Activated T-cell treated with anti-CD3 and anti-CD28 coated beads, Interleukin-2, amount 50 U/mL, for 24 hours (primary cell): ENCODE measurements around the gene NPIPB13.
"Not testable (repeated sequence)": the region's sequence is repeated elsewhere in the genome, so short reads cannot be mapped to it uniquely, and the experiment has no call there.

ENCODE experiments used
- DNase-seq: peaks from one replicate; pipeline ENCODE4 v3.0.0-alpha.2; 2020
- H3K27ac Mint-ChIP-seq: 2 replicates; pipeline ENCODE4 v1.8.0; 2020; ENCODE audit warnings: mild to moderate bottlenecking, mixed read lengths
- H3K27me3 Mint-ChIP-seq: 2 replicates; pipeline ENCODE4 v1.8.0; 2020; ENCODE audit warnings: mixed read lengths
- H3K36me3 Mint-ChIP-seq: 2 replicates; pipeline ENCODE4 v1.8.0; 2020; ENCODE audit warnings: low read depth, mixed read lengths
- H3K4me1 Mint-ChIP-seq: 2 replicates; pipeline ENCODE4 v1.8.0; 2020; ENCODE audit warnings: low read depth, mixed read lengths
- H3K4me3 Mint-ChIP-seq: 2 replicates; pipeline ENCODE4 v1.8.0; 2020; ENCODE audit warnings: mild to moderate bottlenecking, moderate library complexity, mixed read lengths
- H3K9me3 Mint-ChIP-seq: 2 replicates; pipeline ENCODE4 v1.8.0; 2020; ENCODE audit warnings: mixed read lengths

Gene NPIPB13

DNA sequence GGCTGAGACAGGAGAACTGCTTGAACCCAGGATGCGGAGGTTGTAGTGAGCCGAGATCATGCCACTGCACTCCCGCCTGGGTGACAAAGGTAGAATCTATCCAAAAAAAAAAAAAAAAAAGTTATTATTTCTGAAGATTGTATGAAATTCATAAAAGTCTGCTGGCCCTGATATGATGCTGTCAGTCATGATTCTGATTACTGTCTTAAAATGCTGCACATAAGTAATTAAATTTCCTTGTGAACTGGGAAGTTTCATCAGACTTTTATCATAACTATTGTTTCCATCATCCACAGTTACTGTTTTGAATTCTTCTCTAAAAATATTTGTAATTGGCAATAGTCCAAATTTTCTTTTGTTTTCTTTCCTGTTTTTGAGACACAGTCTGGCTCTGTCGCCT, at the start of gene NPIPB13:
TSS of gene NPIPB13 (minus strand) at position 101 of the 400 bp plus-strand sequence. CDS start 2,906 bp downstream, outside the sequence.
- not testable (repeated sequence) for H3K27ac Mint-ChIP-seq, H3K4me1 Mint-ChIP-seq, H3K36me3 Mint-ChIP-seq, DNase-seq, H3K9me3 Mint-ChIP-seq, H3K27me3 Mint-ChIP-seq, H3K4me3 Mint-ChIP-seq

DNA sequence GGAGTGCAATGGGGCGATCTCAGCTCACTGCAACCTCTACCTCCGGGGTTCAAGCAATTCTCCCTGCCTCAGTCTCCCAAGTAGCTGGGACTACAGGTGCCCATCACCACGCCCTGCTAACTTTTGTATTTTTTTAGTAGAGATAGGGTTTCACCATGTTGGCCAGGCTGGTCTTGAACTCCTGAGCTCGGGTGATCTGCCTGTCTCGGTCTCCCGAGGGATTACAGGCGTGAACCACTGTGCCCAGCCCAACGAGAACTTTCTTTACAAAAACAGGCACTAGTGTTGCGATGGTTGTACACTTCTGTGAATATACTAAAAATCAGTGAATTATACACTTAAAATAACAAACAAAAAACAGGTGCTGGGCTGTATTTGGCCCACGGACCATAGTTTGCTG, 34.1 kb upstream of the NPIPB13 start:
- not testable (repeated sequence) for H3K4me1 Mint-ChIP-seq, H3K4me3 Mint-ChIP-seq, DNase-seq, H3K27ac Mint-ChIP-seq, H3K27me3 Mint-ChIP-seq, H3K36me3 Mint-ChIP-seq, H3K9me3 Mint-ChIP-seq

DNA sequence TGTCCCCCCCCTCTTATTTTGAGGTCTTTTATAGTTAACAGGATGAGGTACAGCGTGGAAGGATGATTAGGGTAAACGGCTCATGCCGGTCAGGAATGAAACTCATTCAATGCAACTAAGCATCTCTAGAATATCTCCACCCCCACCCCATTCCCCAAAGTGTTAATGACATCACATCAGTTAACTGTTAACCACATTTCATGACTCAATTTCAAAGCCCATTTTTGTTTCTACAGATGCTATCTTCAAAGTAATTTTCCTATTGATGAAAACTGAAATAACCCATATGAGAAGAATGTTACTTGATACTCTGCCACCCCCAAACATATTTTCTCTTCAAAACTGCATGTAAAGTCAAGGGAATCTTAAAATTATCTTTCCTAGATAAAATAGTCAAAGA, 30.2 kb upstream of the NPIPB13 start:
- H3K9me3 Mint-ChIP-seq, DNase-seq, H3K4me1 Mint-ChIP-seq, H3K36me3 Mint-ChIP-seq, H3K4me3 Mint-ChIP-seq, H3K27ac Mint-ChIP-seq, H3K27me3 Mint-ChIP-seq: not testable (repeated sequence)

DNA sequence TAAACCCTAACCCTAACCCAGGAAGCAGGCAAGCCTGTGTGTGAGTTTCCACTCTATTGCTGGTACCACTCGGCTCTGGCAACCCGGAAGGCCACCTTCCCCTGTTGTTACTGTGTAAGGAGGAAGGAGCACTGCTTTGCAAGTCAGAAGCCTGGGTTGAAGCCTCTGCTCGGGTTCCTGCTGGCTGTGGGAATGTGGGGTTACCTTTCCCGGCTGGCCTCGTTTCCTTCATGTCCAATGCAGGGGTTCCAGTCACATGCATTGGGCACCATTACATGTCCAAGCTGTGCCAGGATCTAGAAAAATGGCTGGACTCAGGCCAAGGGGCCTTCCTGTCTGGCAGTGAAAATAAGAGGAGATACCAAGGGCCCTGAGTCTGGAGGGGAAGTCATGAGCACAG, 31.2 kb downstream of the NPIPB13 start:
- H3K4me1 Mint-ChIP-seq, H3K9me3 Mint-ChIP-seq, H3K36me3 Mint-ChIP-seq, H3K27ac Mint-ChIP-seq, H3K27me3 Mint-ChIP-seq, H3K4me3 Mint-ChIP-seq: not testable (repeated sequence)
- DNase-seq = peak; percentile 17

DNA sequence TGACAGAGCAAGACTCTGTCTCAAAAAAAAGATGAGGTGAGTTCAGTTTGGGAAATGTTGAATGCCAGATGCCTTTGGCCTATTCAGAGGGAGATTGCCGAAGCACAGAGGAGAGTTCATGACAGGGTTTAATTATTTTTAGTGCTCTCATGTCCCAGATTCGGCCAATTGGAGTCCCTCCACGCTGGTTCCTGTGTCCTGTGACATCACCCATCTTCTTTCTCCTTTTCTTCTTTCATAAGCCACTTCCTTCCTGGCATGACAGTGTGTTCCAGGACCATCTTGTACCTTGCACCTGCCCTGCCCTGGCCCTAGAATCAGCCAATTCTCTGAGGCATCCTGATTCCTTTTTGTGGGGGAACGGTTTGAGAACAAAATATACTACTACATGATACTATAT, 36.9 kb downstream of the NPIPB13 start:
- not testable (repeated sequence) for H3K36me3 Mint-ChIP-seq, DNase-seq, H3K9me3 Mint-ChIP-seq, H3K27me3 Mint-ChIP-seq, H3K4me3 Mint-ChIP-seq, H3K27ac Mint-ChIP-seq, H3K4me1 Mint-ChIP-seq

DNA sequence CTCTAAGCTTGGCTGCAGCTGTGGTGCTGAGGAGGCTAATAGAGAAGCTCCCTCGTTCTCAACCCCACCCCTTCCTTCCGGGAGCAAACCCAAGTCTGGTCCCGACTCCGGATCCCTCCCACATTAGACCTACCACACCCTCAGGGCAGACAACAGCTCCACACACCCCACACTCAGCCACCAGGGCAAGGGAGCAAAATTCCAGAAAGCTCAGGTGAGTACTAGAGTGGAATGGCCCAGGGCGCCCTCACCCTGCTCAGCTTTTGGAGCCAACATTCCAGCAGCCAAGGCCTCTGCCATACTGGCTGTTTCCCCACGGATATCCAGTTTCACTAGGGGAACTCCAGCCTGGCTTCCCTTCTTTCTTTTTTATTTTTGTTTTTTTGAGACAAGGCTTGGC, 39.2 kb downstream of the NPIPB13 start:
- H3K36me3 Mint-ChIP-seq, H3K9me3 Mint-ChIP-seq, H3K4me3 Mint-ChIP-seq, H3K27ac Mint-ChIP-seq, H3K27me3 Mint-ChIP-seq, H3K4me1 Mint-ChIP-seq: not testable (repeated sequence)
- DNase-seq = peak; percentile 26

DNA sequence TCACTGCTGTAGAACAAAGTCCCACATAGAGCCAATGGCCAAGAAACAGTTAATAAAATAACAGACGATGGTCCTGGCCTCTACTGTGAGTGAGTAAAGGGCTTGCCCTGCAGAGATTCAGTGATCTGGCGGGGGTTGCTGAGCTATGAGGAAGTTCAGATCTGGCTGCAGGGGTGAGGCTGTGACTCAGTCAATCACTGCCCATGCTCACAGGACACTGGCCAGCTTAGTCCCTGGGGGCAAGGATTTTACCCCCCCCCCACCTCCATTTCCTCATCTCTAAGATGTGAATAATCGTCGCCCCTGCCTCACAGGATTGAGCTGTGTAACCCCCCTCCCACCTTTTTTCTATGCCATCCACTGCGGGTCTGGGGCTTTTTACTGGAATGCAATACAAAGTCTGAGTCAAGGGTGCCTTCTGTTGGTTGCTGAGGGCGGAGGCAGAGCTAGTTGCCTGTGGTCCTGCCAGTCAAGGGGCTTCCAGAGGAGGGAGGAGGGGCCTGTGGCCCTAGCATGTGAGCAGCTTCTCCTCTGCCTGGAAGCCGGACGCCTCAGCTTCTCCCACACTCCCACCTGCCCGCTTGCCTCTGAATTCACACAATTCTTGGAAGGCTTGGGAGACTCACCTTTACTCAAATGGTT, 41.1 kb downstream of the NPIPB13 start:
- H3K9me3 Mint-ChIP-seq, H3K27me3 Mint-ChIP-seq, H3K27ac Mint-ChIP-seq, H3K4me1 Mint-ChIP-seq, H3K36me3 Mint-ChIP-seq, H3K4me3 Mint-ChIP-seq: not testable (repeated sequence)
- DNase-seq = peak; percentile 26

DNA sequence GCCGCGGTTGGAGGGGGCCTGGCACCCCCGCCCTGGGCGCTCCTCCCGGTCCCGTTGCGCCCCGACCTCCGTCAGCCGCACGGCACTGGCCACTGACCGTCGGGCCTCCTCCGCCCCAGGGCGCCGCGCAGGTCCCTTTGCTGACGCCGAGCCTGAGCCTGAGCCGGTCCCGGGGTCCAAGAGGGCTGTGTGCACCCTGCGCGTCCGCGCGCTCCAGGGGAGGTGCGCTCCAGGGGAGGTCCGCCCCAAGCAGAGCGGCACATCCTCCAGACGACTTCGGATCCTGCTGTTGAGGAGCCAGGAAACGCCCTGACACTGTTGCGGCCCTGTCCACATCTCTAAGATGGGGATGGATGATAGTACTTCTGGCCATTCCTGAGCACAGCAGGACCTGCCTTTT, 42.0 kb downstream of the NPIPB13 start:
- not testable (repeated sequence) for H3K27me3 Mint-ChIP-seq, H3K9me3 Mint-ChIP-seq, H3K4me3 Mint-ChIP-seq, H3K36me3 Mint-ChIP-seq, DNase-seq, H3K27ac Mint-ChIP-seq, H3K4me1 Mint-ChIP-seq

DNA sequence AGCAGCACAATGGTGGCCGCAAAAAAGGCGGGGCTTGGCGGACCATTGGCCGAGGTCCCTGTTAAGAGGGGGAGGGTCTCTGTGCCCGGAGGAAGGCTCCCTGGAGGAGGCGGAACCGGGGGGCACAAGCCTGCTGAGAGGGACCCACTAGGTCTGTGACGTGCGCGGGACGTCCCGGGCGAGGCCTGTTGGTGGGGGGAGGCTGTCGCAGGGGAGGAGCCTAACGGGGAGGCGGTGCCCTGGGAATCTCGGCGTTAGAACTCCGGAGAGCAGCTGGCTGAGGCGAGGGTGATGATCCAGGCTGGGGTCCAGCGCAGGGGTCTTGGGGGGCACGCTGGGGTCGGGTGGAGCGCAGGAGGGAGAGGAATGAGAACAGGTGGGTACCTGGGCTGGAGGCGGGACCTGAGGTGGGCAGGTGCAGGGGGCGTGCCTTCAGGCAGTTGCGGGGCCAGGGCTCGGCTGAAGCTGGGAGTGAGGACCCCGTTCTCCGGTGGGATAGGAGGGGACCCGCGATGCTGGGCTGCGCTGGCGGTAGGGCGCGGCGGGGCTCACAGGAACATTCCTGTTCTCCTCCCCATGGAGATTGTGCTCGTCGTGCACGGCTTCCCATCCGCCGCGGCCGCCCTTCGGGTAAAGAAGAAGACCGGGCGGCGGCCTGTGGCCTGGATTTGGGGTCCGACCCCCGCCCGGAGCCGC, 42.6 kb downstream of the NPIPB13 start:
- H3K4me3 Mint-ChIP-seq, H3K9me3 Mint-ChIP-seq, H3K27ac Mint-ChIP-seq, H3K27me3 Mint-ChIP-seq, H3K4me1 Mint-ChIP-seq, H3K36me3 Mint-ChIP-seq: not testable (repeated sequence)
- DNase-seq = peak; percentile 53

DNA sequence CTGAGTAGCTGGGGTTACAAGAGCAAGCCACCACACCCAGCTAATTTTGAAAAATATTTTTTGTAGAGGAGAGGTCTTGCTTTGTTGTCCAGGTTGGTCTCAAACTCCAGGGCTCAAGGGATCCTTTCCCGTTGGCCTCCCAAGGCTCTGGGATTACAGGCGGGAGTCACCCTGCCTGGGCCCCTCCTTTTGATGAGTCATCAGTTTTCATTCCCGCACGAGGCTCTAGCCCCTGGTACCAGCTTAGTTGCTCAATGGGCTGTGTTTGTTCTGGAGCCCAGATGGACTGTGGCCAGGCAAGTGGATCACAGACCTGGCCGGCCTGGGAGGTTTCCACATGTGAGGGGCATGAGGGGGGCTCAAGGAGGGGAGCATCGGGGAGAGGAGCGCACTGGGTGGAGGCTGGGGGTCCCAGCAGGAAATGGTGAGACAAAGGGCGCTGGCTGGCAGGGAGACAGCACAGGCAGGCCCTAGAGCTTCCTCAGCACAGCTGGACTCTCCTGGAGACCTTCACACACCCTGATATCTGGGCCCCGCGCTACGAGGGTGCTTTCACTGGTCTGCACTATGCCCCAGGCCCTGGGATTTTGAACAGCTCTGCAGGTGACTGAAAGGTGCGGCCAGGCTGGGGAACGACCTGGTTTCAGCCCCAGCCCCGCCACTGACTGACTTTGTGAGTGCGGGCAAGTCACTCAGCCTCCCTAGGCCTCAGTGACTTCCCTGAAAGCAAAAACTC, 48.5 kb downstream of the NPIPB13 start:
- H3K36me3 Mint-ChIP-seq, H3K27me3 Mint-ChIP-seq, H3K27ac Mint-ChIP-seq, H3K9me3 Mint-ChIP-seq, DNase-seq, H3K4me3 Mint-ChIP-seq, H3K4me1 Mint-ChIP-seq: not testable (repeated sequence)

DNA sequence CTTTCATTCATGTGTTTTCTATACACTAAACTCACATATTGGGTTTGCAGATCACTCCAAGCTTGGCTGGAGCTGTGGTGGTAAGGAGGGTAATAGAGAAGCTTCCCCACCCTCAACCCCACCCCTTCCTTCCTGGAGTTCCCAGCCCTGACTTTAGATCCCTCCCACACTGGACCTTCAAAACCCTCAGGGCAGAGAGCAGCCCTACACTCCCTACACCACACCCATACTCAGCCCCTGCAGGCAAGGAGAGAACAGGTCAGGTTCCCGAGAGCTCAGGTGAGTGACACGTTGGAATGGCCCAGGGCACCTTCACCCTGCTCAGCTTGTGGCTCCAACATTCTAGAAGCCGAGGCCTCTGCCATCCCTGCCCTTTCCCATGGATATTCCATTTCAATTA, 49.2 kb downstream of the NPIPB13 start, which contains the start of gene SULT1A3:
TSS of gene SULT1A3 (plus strand) at position 207 of the 400 bp plus-strand sequence. CDS start 1,474 bp downstream, outside the sequence.
- not testable (repeated sequence) for H3K9me3 Mint-ChIP-seq, H3K4me3 Mint-ChIP-seq, H3K27me3 Mint-ChIP-seq, H3K27ac Mint-ChIP-seq, DNase-seq, H3K36me3 Mint-ChIP-seq, H3K4me1 Mint-ChIP-seq
